T-helper 2 cell treated with Interferon-gamma antibody and Interleukin-4, amounts not matched to agents 5 μg/mL and 100 μg/mL, for 36 hours (primary cell): ENCODE data around the gene IL10RA.
A peak's percentile ranks its signal among the peaks of the same experiment; 100 is the strongest.

ENCODE experiments used
- DNase-seq: peaks from one replicate; pipeline ENCODE4 v3.0.0; 2021; ENCODE audit warnings: low spot score
- H3K27ac Mint-ChIP-seq: one replicate; pipeline ENCODE4 v1.8.0; 2021; ENCODE audit warnings: mild to moderate bottlenecking, mixed read lengths
- H3K27me3 Mint-ChIP-seq: one replicate; pipeline ENCODE4 v1.8.0; 2021; ENCODE audit warnings: low read depth, mixed read lengths
- H3K36me3 Mint-ChIP-seq: one replicate; pipeline ENCODE4 v1.8.0; 2021; ENCODE audit warnings: low read depth, mixed read lengths
- H3K4me1 Mint-ChIP-seq: one replicate; pipeline ENCODE4 v1.8.0; 2021; ENCODE audit warnings: low read depth, mixed read lengths
- H3K4me3 Mint-ChIP-seq: one replicate; pipeline ENCODE4 v1.8.0; 2022; ENCODE audit warnings: mild to moderate bottlenecking, moderate library complexity, mixed read lengths
- H3K9me3 Mint-ChIP-seq: one replicate; pipeline ENCODE4 v1.8.0; 2021; ENCODE audit warnings: mixed read lengths

Gene IL10RA

DNA sequence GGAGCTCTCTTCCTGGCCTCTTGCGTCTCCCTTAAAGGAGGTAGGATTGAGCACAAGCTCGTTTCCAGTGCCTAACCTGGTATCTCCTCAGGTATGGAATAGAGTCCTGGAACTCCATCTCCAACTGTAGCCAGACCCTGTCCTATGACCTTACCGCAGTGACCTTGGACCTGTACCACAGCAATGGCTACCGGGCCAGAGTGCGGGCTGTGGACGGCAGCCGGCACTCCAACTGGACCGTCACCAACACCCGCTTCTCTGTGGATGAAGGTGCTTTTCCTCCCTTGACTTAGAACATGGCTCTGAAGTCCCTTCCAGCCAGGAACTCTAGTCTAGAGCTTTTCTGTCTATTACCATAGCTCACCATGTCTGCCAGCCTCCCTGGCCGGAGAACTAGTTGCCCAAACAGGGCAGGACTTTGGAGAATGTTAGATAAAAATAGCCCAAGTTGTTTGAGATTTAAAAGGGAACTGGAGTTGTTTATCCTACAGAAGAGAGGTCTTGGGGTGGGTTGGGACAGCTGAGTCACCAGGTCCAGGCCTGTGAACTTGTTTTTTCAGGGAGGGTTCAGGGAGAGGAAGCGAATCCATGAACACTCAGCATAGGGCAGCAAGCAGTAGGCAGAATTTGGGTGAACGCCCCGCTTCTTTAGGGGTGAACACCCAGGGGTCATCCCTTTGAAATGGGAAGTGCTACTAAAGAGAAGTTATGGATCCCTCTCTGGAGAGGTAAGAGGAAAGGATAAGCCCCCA, 3.3 kb downstream of the IL10RA start:
- no peaks in the 10 kb centered on the region for H3K27me3 Mint-ChIP-seq
- H3K4me1 Mint-ChIP-seq: peaks cover 50% of the 10 kb centered on the region
- H3K9me3 Mint-ChIP-seq: no peaks in the 10 kb centered on the region
- H3K4me3 Mint-ChIP-seq: peak overlapping the region; percentile 87
- H3K36me3 Mint-ChIP-seq: peaks cover 91% of the 10 kb centered on the region
- DNase-seq: no peak
- H3K27ac Mint-ChIP-seq: peak overlapping the region; percentile 84

DNA sequence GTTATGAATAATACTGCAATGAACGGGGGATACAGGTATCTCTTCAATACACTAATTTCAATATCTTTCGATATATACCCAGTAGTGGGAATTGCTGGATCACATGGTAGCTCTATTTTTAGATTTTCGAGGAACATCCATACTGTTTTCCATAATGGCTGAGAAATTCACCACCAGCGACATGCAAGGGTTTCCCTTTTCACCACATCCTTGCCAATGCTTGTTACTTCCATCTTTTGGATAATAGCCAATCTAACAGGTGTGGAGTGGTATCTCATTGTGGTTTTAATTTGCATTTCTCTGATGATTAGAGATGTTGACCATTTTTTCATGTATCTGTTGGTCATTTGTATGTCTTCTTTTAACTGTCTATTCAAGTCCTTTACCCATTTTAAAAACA, 5.9 kb downstream of the IL10RA start:
- DNase-seq: no peak
- H3K9me3 Mint-ChIP-seq: no peaks in the 10 kb centered on the region
- H3K27me3 Mint-ChIP-seq: no peaks in the 10 kb centered on the region
- H3K27ac Mint-ChIP-seq: peak overlapping the region; percentile 70
- peak overlapping the region; percentile 87 for H3K4me3 Mint-ChIP-seq
- H3K36me3 Mint-ChIP-seq: peaks cover 97% of the 10 kb centered on the region
- H3K4me1 Mint-ChIP-seq: peaks cover 62% of the 10 kb centered on the region

DNA sequence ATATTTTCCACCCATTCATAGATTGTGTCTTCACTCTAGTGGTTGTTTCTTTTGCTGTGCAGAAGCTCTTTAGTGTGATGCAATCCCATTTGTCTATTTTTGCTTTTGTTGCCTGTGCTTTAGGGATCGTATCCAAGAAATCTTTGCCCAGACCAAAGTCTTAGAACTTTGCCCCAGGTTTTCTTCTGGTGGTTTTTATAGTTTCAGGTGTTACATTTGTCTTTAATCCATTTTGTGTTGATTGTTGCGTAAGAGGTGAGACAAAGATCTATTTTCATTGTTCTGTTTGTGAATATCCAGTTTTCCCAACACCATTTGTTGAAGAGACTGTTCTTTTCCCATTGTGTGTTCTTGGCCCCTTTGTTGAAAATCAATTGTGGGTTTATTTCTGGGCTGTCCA, 6.4 kb downstream of the IL10RA start:
- H3K27me3 Mint-ChIP-seq: no peaks in the 10 kb centered on the region
- peaks cover 67% of the 10 kb centered on the region for H3K4me1 Mint-ChIP-seq
- DNase-seq: no peak
- peaks cover 97% of the 10 kb centered on the region for H3K36me3 Mint-ChIP-seq
- peak overlapping the region; percentile 87 for H3K4me3 Mint-ChIP-seq
- H3K9me3 Mint-ChIP-seq: no peaks in the 10 kb centered on the region
- H3K27ac Mint-ChIP-seq: peak overlapping the region; percentile 70

DNA sequence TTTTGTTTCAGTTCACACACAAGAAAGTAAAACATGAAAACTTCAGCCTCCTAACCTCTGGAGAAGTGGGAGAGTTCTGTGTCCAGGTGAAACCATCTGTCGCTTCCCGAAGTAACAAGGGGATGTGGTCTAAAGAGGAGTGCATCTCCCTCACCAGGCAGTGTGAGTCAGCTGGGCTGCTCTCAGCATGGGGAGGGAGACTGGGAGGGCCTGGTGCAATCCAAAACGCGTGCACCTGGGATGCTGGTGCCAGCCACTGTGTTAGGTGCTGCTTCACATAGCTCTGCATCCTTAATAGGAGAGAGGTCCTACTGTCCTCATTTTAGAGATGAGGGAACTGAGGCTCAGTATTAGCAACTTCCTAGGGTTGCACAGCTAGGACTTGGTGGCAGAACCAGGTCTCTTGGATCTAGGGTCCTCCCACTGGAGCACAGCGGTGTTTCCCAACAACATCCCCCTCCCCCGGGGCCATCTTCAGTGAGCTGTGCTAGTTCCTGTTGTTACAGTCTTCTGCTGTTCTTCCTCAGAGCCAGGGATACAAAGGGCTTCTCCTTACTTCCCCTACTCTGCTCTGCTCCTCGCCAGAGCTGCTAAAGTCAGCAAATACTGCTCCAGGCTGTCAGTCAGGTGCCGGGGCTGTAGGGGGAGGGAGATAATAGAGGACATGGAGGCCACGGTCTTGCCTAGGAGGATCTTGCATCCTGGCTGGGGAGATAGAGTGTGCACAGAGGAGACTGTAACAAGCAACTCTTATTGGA, 8.0 kb downstream of the IL10RA start:
- no peak for DNase-seq
- Mint-ChIP-seq H3K27me3 (no peaks in the 10 kb centered on the region), H3K9me3 (no peaks in the 10 kb centered on the region), H3K4me3 (peak overlapping the region; percentile 87), H3K4me1 (peaks cover 73% of the 10 kb centered on the region), H3K27ac (peak overlapping the region; percentile 74), H3K36me3 (peaks cover 97% of the 10 kb centered on the region)

DNA sequence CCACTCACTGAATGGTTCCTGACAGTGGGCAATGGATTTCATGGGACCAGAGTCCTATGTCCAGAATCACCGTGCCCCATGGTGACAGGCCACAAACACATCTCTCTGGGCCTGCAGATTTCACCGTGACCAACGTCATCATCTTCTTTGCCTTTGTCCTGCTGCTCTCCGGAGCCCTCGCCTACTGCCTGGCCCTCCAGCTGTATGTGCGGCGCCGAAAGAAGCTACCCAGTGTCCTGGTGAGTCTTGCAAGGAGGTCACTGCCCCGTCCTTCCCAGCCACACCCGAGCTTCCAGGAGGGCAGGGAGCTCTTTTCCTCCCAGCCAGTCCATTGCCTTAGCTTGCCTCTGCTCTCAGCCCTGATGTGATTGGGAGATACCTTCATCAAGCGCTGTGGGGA, 9.3 kb downstream of the IL10RA start:
- peaks cover 94% of the 10 kb centered on the region for H3K36me3 Mint-ChIP-seq

DNA sequence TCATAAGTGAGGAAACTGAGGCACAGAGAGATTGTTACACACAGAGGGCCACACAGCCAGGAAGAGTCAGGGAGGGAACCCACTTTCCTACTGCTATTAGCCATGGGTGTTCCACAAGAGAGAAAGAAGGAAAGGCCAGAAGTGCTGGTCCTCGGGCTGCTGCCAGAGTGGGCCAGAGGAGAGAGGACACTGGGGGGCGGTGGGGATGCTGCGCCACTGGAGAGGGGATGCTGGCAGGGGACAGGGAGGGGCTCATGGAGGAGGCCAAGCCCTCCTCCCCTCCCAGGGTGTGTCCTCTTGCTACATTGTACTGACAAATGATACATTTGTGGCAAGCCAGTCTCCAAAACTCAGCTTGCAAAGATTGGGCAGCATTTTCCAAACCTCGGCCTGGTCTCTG, 9.9 kb downstream of the IL10RA start:
- Mint-ChIP-seq H3K36me3 (peaks cover 95% of the 10 kb centered on the region), H3K4me3 (peak overlapping the region; percentile 87), H3K9me3 (no peaks in the 10 kb centered on the region), H3K27me3 (no peaks in the 10 kb centered on the region), H3K27ac (peak overlapping the region; percentile 83), H3K4me1 (peaks cover 79% of the 10 kb centered on the region)
- DNase-seq: no peak

More for the DNA sequence above, 9.3 kb downstream of the IL10RA start:
- Mint-ChIP-seq H3K9me3 (no peaks in the 10 kb centered on the region), H3K27me3 (no peaks in the 10 kb centered on the region), H3K4me3 (peak overlapping the region; percentile 87), H3K27ac (peak overlapping the region; percentile 83), H3K4me1 (peaks cover 75% of the 10 kb centered on the region)
- DNase-seq: no peak

DNA sequence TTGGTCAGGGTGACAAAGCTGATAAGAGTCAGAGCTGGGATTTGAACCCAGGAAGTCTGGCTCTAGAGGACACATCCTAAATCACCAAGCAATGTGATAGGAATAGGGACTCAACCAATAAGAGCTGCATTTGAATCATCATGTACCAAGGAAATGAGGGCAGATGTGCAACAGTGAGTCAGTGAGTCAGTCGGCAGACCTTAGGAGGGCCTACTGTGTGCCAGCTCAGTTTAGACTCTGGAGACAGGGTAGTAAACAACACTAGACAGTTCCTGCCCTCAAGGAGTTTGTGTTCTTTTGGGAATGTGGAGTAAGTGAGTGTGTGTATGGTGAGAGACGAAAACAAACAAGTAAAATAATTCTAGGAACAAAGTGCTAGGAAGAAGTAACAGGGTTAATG, 11.2 kb downstream of the IL10RA start:
- Mint-ChIP-seq H3K9me3 (no peaks in the 10 kb centered on the region), H3K27me3 (no peaks in the 10 kb centered on the region), H3K4me1 (peaks cover 83% of the 10 kb centered on the region), H3K27ac (peak overlapping the region; percentile 88), H3K4me3 (peak overlapping the region; percentile 42), H3K36me3 (peaks cover 94% of the 10 kb centered on the region)
- DNase-seq: no peak

DNA sequence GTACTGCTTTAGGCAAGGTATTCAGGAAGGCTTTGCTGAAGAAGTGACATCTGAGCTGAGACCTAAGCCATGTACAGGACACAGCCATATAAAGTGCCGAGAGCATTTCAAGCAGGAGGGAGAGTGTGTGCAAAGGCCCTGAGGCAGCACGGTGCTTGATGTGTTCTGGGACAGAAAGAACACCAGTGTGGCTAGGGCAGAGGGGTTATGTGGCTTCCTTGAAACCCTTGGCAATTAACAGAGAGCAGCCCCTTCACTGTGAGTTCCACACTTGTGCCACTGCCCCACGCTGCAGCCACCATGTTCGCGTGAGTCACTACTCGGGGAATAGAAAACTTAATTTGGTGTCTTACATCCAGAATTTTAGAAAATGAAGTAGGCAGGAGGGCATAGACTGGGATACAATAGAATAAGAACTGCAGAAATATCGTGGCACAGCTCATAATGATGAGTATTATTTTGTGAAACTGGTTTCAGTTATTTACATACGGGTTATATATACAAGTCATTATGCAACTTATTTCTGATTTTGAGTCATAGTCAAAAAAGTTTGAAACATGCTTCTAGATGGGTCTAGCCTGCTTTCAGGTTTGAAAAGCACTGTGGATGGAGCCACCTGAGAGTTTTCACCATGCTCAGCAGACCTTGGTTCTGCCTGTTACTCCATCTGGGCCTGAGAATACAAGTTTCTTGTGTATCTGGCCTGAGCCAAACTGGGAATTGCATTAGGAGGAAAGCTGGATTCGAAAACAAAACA, 11.8 kb downstream of the IL10RA start:
- Mint-ChIP-seq H3K27me3 (no peaks in the 10 kb centered on the region), H3K9me3 (no peaks in the 10 kb centered on the region), H3K4me3 (peak overlapping the region; percentile 42), H3K36me3 (peaks cover 88% of the 10 kb centered on the region), H3K4me1 (peaks cover 82% of the 10 kb centered on the region), H3K27ac (peak overlapping the region; percentile 88)
- DNase-seq: no peak

DNA sequence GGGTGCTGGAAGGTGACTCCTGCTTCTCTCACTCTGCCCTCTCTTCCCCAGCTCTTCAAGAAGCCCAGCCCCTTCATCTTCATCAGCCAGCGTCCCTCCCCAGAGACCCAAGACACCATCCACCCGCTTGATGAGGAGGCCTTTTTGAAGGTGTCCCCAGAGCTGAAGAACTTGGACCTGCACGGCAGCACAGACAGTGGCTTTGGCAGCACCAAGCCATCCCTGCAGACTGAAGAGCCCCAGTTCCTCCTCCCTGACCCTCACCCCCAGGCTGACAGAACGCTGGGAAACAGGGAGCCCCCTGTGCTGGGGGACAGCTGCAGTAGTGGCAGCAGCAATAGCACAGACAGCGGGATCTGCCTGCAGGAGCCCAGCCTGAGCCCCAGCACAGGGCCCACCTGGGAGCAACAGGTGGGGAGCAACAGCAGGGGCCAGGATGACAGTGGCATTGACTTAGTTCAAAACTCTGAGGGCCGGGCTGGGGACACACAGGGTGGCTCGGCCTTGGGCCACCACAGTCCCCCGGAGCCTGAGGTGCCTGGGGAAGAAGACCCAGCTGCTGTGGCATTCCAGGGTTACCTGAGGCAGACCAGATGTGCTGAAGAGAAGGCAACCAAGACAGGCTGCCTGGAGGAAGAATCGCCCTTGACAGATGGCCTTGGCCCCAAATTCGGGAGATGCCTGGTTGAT, 12.6 kb downstream of the IL10RA start:
- no peak for DNase-seq
- peak overlapping the region; percentile 42 for H3K4me3 Mint-ChIP-seq
- H3K27ac Mint-ChIP-seq: peak overlapping the region; percentile 88
- peaks cover 87% of the 10 kb centered on the region for H3K36me3 Mint-ChIP-seq
- H3K4me1 Mint-ChIP-seq: peaks cover 83% of the 10 kb centered on the region
- H3K9me3 Mint-ChIP-seq: no peaks in the 10 kb centered on the region
- H3K27me3 Mint-ChIP-seq: no peaks in the 10 kb centered on the region

DNA sequence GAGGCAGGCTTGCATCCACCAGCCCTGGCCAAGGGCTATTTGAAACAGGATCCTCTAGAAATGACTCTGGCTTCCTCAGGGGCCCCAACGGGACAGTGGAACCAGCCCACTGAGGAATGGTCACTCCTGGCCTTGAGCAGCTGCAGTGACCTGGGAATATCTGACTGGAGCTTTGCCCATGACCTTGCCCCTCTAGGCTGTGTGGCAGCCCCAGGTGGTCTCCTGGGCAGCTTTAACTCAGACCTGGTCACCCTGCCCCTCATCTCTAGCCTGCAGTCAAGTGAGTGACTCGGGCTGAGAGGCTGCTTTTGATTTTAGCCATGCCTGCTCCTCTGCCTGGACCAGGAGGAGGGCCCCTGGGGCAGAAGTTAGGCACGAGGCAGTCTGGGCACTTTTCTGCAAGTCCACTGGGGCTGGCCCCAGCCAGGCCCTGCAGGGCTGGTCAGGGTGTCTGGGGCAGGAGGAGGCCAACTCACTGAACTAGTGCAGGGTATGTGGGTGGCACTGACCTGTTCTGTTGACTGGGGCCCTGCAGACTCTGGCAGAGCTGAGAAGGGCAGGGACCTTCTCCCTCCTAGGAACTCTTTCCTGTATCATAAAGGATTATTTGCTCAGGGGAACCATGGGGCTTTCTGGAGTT, 13.3 kb downstream of the IL10RA start:
- Mint-ChIP-seq H3K9me3 (peaks cover 5% of the 10 kb centered on the region), H3K27ac (peak overlapping the region; percentile 98), H3K4me3 (peak overlapping the region; percentile 66), H3K27me3 (no peaks in the 10 kb centered on the region), H3K36me3 (peaks cover 87% of the 10 kb centered on the region), H3K4me1 (peaks cover 84% of the 10 kb centered on the region)
- no peak for DNase-seq

DNA sequence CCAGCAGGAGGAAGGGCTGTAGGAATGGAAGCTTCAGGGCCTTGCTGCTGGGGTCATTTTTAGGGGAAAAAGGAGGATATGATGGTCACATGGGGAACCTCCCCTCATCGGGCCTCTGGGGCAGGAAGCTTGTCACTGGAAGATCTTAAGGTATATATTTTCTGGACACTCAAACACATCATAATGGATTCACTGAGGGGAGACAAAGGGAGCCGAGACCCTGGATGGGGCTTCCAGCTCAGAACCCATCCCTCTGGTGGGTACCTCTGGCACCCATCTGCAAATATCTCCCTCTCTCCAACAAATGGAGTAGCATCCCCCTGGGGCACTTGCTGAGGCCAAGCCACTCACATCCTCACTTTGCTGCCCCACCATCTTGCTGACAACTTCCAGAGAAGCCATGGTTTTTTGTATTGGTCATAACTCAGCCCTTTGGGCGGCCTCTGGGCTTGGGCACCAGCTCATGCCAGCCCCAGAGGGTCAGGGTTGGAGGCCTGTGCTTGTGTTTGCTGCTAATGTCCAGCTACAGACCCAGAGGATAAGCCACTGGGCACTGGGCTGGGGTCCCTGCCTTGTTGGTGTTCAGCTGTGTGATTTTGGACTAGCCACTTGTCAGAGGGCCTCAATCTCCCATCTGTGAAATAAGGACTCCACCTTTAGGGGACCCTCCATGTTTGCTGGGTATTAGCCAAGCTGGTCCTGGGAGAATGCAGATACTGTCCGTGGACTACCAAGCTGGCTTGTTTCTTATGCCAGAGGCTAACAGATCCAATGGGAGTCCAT, 14.1 kb downstream of the IL10RA start:
- Mint-ChIP-seq H3K9me3 (peaks cover 5% of the 10 kb centered on the region), H3K27ac (peak overlapping the region; percentile 98), H3K27me3 (no peaks in the 10 kb centered on the region), H3K4me1 (peaks cover 83% of the 10 kb centered on the region), H3K36me3 (peaks cover 85% of the 10 kb centered on the region), H3K4me3 (peak overlapping the region; percentile 66)
- DNase-seq: peak; percentile 5

DNA sequence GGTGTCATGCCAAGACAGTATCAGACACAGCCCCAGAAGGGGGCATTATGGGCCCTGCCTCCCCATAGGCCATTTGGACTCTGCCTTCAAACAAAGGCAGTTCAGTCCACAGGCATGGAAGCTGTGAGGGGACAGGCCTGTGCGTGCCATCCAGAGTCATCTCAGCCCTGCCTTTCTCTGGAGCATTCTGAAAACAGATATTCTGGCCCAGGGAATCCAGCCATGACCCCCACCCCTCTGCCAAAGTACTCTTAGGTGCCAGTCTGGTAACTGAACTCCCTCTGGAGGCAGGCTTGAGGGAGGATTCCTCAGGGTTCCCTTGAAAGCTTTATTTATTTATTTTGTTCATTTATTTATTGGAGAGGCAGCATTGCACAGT, 14.6 kb downstream of the IL10RA start:
- DNase-seq: peak; percentile 6
- Mint-ChIP-seq H3K9me3 (peaks cover 5% of the 10 kb centered on the region), H3K27ac (peak overlapping the region; percentile 98), H3K27me3 (no peaks in the 10 kb centered on the region), H3K4me1 (peaks cover 84% of the 10 kb centered on the region), H3K36me3 (peaks cover 85% of the 10 kb centered on the region), H3K4me3 (peak overlapping the region; percentile 80)
